EH (cell line): Measurements from ENCODE around the gene IFRD1.
"Not testable (repeated sequence)": the region's sequence is repeated elsewhere in the genome, so short reads cannot be mapped to it uniquely, and the experiment has no call there.

Source experiments
- DNase-seq: peaks from one replicate; pipeline ENCODE4 v3.0.0-alpha.2; 2015; ENCODE audit warnings: low read depth

The IFRD1 gene

DNA sequence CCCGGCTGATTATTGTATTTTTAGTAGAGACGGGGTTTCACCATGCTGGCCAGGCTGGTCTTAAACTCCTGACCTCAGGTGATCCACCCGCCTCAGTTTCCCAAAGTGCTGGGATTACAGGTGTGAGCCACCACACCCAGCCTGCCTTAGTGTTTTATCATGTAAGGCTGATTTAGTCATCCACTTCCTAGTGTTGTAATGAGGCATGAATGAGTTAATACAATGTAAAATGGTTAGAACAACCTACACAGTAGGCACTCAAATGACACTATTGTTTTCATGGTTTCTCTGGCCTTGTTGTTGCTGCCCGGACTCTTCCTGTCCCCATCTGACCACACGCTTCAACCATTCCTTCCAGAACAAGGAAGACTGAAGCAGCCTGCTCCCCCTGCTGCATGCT is 66.2 kb downstream of the IFRD1 start:
- DNase-seq = not testable (repeated sequence)

DNA sequence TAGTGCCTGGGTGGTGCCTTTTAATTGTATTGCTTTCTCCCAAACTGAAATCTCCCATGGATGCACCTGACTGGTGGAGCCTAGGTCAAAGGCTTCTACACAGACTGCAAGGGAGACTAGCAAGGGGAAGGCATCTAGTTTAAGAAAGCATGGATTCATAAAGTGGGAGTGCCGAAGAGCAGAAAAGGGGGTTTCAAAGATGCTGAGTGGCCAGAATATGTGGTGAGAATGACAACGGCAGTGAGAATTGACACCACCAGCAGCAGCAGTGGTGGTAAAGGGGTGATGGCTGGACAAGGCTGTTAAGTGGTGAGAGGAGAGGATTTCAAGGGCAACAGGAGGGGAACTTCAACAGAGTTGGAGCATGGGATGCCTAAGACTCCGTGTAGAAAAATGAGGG is 67.2 kb downstream of the IFRD1 start:
- no peak for DNase-seq

DNA sequence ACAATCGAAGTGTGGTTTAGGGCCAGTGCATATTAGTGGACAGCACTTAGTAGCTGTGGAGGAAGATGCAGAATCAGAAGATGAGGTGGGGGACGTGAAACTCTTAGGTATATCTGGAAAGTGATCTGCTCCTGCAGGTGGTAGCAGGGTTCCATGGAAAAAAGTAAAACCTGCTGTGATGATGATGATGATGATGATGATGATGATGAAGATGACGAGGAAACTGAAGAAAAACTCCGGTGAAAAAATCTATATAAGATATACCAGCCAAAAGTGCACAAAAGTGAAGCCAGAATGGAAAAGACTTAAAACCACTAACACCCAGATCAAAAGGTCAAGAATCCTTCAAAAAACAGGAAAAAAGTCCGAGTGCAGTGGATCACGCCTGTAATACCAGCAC is 70.5 kb downstream of the IFRD1 start:
- DNase-seq = no peak

DNA sequence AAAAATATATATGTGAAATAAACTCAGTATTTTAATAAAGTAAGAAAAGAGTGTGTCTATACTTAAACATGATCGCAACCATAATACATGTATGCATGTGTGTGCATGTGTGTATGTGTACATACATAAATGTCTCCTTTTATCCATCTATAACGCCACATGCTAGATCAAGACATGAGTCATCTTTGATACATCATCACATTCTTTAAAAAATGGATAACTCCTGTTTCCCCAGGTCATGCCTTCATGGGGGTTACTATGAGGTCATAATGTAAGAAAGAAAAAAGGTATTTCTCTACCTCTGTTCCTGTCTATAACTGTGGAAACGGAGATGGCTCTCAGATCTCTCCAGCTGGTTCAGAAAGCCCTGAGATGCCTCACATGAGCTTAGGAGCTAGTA is 71.7 kb downstream of the IFRD1 start:
- DNase-seq = no peak

DNA sequence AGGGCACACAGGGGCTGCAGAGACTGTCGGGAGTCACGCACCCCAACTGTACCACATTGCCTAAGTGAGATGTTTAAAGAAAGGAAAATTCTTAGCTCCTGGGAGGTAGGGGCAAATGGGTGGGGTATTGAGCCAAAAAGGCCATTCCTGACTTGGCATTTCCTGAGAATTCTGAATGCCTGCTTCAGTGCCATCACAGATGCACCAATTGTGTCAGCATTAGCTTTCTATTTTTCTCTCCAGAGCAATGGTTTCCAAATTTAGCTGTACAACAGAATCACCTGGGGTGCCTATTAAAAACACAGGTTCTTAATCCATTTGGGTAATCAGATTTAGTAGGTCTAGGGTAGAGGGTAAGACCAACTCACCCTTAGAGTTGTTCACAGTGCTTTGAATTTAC is 73.6 kb downstream of the IFRD1 start:
- no peak for DNase-seq
